Suprapubic skin (tissue), 4 donors: ENCODE data around the gene BTN3A1. TPM values are rescaled to one million over a fixed set of nuclear protein-coding genes. Genes with fewer than 3 reads are reported as not detected.
"Not testable (repeated sequence)": the region's sequence is repeated elsewhere in the genome, so short reads cannot be mapped to it uniquely, and the experiment has no call there.

Source experiments
- DNase-seq, 2 donors: peaks; one replicate each; pipeline ENCODE4 v3.0.0-alpha.2; 2019; ENCODE audit warnings: low spot score in 2 of 2
- H3K27ac ChIP-seq: fragments of 200-600 bp; sonication (generic); one replicate; pipeline ENCODE4 v1.5.1; 2019
- H3K27me3 ChIP-seq: fragments of 200-600 bp; sonication (generic); one replicate; pipeline ENCODE4 v1.5.1; 2019
- H3K36me3 ChIP-seq: fragments of 200-600 bp; sonication (generic); one replicate; pipeline ENCODE4 v1.5.1; 2019
- H3K4me1 ChIP-seq: fragments of 200-600 bp; sonication (generic); one replicate; pipeline ENCODE4 v1.5.1; 2019
- H3K4me3 ChIP-seq: fragments of 200-600 bp; sonication (generic); one replicate; pipeline ENCODE4 v1.5.1; 2019; ENCODE audit warnings: mild to moderate bottlenecking
- H3K9me3 ChIP-seq: fragments of 200-600 bp; sonication (generic); one replicate; pipeline ENCODE4 v1.5.1; 2019
- EP300 ChIP-seq: sonication (generic); formaldehyde crosslinking; IDR thresholded peaks from one replicate; pipeline ENCODE4 v1.6.1; 2017; ENCODE audit warnings: antibody characterized with exemption
- POLR2A ChIP-seq, 2 donors: fragments of 450-650 bp; IDR thresholded peaks; one replicate each; pipeline ENCODE4 v1.6.1; 2017; ENCODE audit warnings: antibody characterized with exemption in 2 of 2, mild to moderate bottlenecking in 2 of 2, moderate library complexity in 2 of 2
- POLR2AphosphoS5 ChIP-seq, 3 donors: sonication (generic); formaldehyde crosslinking; IDR thresholded peaks; one replicate each; pipeline ENCODE4 v1.6.1; 2017; ENCODE audit warnings: antibody characterized with exemption in 3 of 3
- WGBS: methylation state at CpG from one replicate; pipeline ENCODE4 v1.1.5; 2018; 5-methylcytosine and 5-hydroxymethylcytosine counted together
- total RNA-seq, 4 donors: library from RNA; depleted of rRNA; stranded (reverse); fragments of >200 nt; gene quantifications; one replicate each; pipeline ENCODE4 v1.1.0, GENCODE V29; 2016
- TF ChIP-seq, protein P1 (sequence below), 2 donors: fragments of 200-600 bp in 1 of 2; fragments of 450-650 bp in 1 of 2; sonication (generic) in 1 of 2; IDR thresholded peaks; one replicate each; pipeline ENCODE4 v1.5.1; 2016 to 2019; ENCODE audit warnings: antibody characterized with exemption in 2 of 2, mild to moderate bottlenecking in 1 of 2, moderate library complexity in 1 of 2

Gene BTN3A1
- total RNA-seq, 4 donors from 2014 or later: 11.4 to 28.1 (median 14.5) TPM

- DNase-seq: no peak
- Histone ChIP-seq H3K4me3 (peak overlapping the region; percentile 87), H3K4me1 (peaks cover 47% of the 10 kb centered on the region), H3K27me3 (no peaks in the 10 kb centered on the region), H3K36me3 (peaks cover 38% of the 10 kb centered on the region), H3K27ac (no peak overlapping the region), H3K9me3 (no peaks in the 10 kb centered on the region)
- no peak for TF ChIP-seq POLR2AphosphoS5 (IDR thresholded peaks at IDR 0.05)
- TF ChIP-seq EP300: no peak
- TF ChIP-seq, protein P1, sequence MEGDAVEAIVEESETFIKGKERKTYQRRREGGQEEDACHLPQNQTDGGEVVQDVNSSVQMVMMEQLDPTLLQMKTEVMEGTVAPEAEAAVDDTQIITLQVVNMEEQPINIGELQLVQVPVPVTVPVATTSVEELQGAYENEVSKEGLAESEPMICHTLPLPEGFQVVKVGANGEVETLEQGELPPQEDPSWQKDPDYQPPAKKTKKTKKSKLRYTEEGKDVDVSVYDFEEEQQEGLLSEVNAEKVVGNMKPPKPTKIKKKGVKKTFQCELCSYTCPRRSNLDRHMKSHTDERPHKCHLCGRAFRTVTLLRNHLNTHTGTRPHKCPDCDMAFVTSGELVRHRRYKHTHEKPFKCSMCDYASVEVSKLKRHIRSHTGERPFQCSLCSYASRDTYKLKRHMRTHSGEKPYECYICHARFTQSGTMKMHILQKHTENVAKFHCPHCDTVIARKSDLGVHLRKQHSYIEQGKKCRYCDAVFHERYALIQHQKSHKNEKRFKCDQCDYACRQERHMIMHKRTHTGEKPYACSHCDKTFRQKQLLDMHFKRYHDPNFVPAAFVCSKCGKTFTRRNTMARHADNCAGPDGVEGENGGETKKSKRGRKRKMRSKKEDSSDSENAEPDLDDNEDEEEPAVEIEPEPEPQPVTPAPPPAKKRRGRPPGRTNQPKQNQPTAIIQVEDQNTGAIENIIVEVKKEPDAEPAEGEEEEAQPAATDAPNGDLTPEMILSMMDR (IDR thresholded peaks at IDR 0.05): no peak
- no peak for TF ChIP-seq POLR2A (IDR thresholded peaks at IDR 0.05)
- WGBS: 87% methylated on average over 16 of the region's 16 CpGs
Observed at GRCh38 chr6:26459023-26459810, 57.1 kb downstream of the BTN3A1 start.

GRCh38 chr6:26461353-26461752 lies 59.3 kb downstream of the BTN3A1 start:
- WGBS: 68% methylated on average over 5 of the region's 5 CpGs
- H3K4me1 ChIP-seq: peaks cover 47% of the 10 kb centered on the region
- peaks cover 59% of the 10 kb centered on the region for H3K36me3 ChIP-seq
- H3K27ac ChIP-seq, H3K27me3 ChIP-seq, DNase-seq, H3K9me3 ChIP-seq: not testable (repeated sequence)
- peak overlapping the region; percentile 14 for H3K4me3 ChIP-seq

- H3K4me1 ChIP-seq: peaks cover 31% of the 10 kb centered on the region
- H3K27me3 ChIP-seq: no peaks in the 10 kb centered on the region
- 80% methylated on average over 4 of the region's 4 CpGs for WGBS
- DNase-seq: no peak
- H3K4me3 ChIP-seq: no peak overlapping the region
- H3K9me3 ChIP-seq: no peaks in the 10 kb centered on the region
- TF ChIP-seq POLR2A (IDR thresholded peaks at IDR 0.05) (no peak), POLR2AphosphoS5 (IDR thresholded peaks at IDR 0.05) (no peak), EP300 (no peak)
- TF ChIP-seq, protein P1 (IDR thresholded peaks at IDR 0.05): no peak
- H3K27ac ChIP-seq: no peak overlapping the region
- peaks cover 86% of the 10 kb centered on the region for H3K36me3 ChIP-seq
Observed at GRCh38 chr6:26464014-26464413, 61.9 kb downstream of the BTN3A1 start.

- H3K4me3 ChIP-seq: no peak overlapping the region
- H3K36me3 ChIP-seq: peaks cover 86% of the 10 kb centered on the region
- DNase-seq: no peak
- H3K27ac ChIP-seq: no peak overlapping the region
- 92% methylated on average over 7 of the region's 7 CpGs for WGBS
- TF ChIP-seq EP300 (no peak), POLR2AphosphoS5 (IDR thresholded peaks at IDR 0.05) (no peak)
- H3K4me1 ChIP-seq: peaks cover 25% of the 10 kb centered on the region
- no peaks in the 10 kb centered on the region for H3K9me3 ChIP-seq
- no peaks in the 10 kb centered on the region for H3K27me3 ChIP-seq
Observed at GRCh38 chr6:26464416-26465131, 62.5 kb downstream of the BTN3A1 start.

Other genes starting within 250 kb of the BTN3A1 start
- 10 to 100 TPM; 15.2 to 29.6 (median 23.7) TPM for gene BTN3A2, start 37.1 kb upstream of the BTN3A1 start, total RNA-seq
- 10 to 100 TPM in 2 of 4 donors, 1 to 10 TPM in 2; 6.7 to 27.6 (median 11.5) TPM for gene BTN2A2, start 19.2 kb upstream of the BTN3A1 start, total RNA-seq
- 10 to 100 TPM in 3 of 4 donors, 1 to 10 TPM in 1; 9.5 to 19.2 (median 12.2) TPM for gene BTN3A3, start 38.2 kb downstream of the BTN3A1 start, total RNA-seq
- 10 to 100 TPM in 2 of 4 donors, 1 to 10 TPM in 2; 9.1 to 31.9 (median 12.9) TPM for gene BTN2A1, start 55.7 kb downstream of the BTN3A1 start, total RNA-seq
- gene BTN1A1, start 98.0 kb downstream of the BTN3A1 start, total RNA-seq: not detected
- gene HMGN4, start 136.1 kb downstream of the BTN3A1 start, total RNA-seq: 10 to 100 TPM; 25.2 to 48.5 (median 34.5) TPM
- gene ABT1, start 194.7 kb downstream of the BTN3A1 start, total RNA-seq: 10 to 100 TPM; 17.4 to 30.0 (median 21.1) TPM